ENCODE measurements around the gene ST6GALNAC3.
"Not testable (repeated sequence)": the region's sequence is repeated elsewhere in the genome, so short reads cannot be mapped to it uniquely, and the experiment has no call there.

The ST6GALNAC3 gene

DNA sequence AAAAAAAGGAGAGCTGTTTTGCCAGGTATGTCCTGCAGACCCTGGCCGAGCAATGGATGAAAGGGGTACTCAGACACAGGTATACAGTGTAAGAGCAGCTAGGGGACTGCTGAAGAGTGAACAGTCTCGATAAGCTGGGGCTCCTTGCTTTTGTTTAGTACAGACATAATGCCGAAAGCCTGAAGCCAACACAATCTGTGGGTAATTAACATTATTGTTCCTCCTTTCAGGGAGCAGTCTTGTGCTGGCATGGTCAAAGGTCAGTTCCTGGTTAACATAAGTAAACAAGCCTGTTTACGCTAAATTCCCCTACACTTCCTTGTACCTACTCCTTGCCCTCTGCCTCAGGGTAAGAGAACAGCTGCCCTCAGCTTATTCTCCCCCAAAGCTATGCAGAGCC is 520.5 kb downstream of the ST6GALNAC3 start:
- no peak for DNase-seq

DNA sequence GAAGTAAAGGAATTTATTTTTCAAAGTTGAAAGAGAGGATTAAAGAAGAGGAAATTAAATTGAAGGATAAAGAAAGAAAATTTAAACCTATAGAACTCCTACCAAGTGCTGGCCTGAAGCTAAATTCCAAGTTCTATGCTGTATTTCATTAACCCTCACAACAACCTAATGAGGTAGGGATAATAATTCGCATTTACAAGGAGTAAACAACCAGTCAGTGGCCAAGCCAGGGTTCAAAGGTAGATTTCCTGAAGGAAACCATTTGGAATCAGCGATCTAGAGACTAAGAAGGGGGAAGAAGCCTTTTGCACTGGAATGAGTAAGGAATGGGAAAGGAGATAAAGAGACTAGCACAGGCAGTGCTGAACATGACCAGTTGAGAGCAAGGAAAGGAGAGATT is 526.9 kb downstream of the ST6GALNAC3 start:
- no peak for DNase-seq

DNA sequence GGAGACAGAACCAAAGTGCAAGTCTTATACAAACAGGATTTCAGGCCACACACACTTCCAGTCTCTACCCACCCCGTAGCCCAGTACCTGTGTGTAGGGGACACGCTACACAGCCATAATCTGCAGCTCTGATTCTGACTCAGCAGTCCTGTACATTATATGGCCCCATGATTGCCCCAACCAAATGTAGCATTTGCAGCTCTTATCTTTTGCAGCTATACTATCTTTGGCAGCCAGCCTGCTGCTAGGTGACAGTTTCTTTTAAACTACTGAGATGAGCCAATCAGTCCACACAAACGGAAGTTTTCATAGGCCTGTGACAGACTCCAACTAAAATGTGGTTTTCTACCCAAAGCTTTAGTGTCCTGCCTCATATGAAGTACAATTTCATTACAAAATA is 533.2 kb downstream of the ST6GALNAC3 start:
- no peak for DNase-seq

DNA sequence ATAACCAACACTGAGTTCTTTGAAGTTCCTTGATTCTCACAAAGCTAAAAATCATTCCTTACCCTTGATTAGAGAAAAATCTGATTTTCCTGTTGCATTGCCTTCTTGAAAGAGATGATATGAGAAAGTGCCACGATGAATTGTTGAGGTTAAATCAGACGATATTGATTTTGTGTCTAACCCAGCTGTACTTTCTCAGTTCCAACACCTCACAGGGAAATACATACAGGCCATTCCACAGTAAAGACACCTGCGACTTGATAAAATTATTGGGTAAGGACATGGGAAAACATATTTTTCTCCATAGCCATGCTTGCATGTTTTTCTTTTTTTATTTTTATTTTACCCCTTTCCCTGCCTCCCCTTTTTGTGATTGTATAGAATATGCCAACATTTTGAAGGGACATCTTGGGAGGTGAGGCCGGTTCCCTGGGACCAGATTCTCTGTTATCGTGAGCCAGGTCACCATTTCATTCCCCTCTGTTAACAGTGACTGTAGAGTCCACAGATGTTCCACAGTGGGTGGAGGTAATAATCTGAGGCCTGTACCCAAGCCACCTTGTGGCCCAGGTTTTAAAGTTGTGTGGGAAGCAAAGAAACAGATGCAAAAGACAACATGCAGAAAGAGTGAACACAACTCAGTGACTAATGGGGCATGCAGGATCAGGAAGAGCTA is 537.4 kb downstream of the ST6GALNAC3 start:
- DNase-seq = no peak

DNA sequence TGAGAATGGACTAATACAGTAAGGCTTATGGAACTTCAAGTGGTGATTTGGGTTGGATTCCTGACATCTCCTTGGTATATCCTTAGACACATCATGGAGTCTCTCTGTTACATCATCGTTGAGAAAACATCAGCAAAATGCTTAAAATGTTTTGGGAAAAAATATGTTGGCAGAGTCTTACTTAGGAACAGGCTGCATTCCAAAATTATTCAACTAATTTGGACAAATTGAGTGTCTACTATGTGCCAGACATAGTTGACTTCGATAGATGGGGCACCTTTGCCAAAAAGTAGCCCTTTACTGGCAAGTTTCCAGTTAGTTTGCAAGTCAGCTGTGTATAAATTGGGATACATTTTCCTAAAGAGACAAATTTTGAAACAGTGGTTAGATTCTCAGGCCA is 539.3 kb downstream of the ST6GALNAC3 start:
- no peak for DNase-seq

DNA sequence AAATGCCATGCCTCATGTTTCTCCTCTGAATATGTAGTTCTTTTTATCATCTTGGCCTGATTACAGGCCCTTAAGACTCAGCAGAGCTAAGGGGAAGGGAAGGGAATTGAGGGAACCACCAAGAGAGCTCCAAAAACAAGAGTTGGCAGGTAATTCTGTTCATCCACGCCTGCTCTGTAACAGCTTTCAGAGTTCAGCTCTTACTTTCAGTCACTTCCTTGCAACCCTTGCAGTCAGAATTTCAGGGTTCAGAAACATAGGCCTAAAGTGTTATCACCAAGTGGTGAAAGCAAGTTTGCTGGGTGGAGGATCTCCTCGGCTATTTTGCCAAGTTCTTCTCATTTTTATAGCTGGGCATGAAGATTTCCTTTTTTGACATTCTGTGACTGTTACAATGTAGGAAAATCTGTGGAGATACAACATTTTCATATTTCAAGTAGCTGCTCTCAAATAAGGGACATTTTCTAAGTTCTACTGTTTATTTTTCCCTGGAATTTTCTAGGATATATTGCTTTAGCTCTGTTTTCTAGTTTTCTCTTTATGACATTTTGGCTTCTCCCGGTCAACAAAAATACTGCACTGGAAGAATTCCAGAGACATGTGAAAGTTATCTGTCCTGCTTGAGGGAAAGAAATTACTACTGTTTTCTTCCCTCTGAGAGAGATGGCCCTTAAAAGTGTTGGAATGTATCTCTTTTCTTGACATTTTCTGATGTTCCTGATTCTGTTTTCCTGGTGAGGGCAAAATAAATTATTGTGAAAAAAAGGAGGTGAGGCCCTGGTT is 540.9 kb downstream of the ST6GALNAC3 start:
- DNase-seq = no peak

DNA sequence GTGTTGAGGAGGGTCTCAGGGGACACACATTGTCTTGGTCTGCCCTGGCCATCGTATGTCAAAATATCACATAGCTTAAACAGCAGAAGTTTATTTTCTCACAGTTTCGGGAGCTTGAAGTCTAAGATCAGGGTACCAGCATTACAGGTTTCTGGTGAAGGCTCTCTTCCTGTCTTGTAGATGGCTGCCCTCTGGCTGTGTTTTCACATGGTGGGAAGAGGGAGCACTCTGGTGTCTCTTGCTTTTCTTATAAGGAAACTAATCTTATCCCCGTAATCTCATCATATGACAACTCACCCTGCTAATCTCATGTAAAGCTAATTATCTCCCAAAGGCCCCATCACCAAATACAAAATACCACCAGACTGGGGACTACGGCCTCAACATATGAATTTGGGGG is 545.8 kb downstream of the ST6GALNAC3 start:
- no peak for DNase-seq

DNA sequence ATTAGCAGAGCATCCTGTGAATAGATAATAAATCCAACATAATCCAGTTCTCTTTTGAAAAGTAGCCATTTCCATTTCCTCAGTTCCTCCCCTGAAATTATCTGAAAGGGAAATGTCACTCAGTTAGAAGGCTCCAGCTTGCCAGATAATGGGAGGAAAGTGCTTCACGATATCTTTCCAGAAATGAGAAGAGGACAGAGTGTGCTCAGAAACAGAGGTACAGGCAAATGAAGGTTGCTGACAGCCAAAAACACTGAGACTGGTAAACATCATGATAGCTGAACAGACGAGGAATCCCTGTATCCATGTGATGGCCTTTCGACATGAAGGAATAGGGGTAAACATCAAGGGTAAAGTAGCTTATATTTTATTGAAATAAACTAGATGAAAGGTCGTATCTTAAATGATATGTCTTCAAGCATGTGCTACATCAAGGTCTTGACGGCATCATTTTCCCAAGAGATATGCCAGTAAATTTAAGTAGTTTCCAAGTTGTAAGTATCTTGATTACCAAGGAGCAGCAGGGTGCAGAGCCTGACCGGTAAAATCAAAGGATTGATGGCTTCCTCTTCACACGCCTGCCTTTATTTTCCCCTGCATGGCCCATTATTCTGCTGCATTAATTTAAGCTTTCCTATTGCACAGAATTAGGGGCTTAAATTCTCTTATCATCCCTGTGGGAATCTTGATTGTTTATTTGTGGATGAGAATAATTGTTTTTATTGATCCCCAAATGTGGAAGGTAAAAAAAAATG is 548.4 kb downstream of the ST6GALNAC3 start:
- no peak for DNase-seq

DNA sequence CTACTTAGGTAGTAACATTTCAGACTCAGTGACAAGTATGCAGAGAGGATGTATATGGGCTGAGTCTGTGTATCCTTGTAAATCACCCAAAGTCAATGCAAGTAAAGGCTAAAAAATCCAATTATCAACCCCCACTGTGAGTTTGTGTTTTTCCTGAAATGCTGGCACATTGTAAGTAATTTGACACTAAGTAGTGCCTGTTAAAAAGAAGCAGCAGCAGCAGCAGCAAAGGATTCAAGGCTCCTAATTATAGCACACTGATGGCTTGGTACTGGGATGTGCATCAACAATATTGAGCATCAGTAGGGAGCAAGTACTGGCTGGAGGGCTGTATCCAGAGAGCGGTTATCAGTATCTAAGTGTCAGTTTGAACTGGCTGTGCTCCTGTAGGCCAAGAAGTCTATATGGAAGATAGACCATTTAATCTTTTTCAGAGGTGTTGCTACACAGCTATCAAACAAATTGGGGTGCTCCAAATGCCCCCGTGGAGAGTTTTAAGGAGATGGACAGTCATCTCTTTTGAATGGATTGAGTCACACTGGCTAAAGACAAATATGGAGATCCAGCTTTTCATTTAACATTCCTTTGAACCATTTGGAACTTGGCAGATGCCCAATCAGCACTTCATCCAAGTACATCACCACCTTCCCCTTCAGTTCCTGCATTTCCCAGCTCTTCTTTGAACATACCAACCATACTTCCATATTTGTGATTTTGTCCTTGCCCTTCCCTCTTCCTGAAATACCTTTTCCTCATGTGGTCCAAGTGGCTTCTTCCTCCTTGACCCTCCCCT is 551.5 kb downstream of the ST6GALNAC3 start:
- DNase-seq = no peak

DNA sequence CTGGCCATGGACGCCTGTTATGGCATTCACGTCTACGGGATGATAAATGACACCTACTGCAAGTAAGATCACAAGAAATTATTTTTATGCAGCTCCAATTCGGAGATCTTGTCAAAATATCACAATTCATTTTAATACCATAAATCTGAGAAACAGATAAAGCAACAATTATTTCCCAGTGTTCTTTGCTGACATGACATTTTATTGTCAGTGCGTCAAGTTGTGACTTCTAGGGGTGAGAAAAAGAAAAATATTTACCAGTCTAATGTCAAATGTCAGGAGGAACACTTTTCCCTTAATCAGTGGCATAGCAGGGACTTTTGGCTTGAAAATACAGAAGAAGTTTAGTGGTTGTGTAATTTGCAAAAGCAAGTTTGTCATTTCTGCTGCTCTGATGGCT is 553.0 kb downstream of the ST6GALNAC3 start:
- DNase-seq = no peak

DNA sequence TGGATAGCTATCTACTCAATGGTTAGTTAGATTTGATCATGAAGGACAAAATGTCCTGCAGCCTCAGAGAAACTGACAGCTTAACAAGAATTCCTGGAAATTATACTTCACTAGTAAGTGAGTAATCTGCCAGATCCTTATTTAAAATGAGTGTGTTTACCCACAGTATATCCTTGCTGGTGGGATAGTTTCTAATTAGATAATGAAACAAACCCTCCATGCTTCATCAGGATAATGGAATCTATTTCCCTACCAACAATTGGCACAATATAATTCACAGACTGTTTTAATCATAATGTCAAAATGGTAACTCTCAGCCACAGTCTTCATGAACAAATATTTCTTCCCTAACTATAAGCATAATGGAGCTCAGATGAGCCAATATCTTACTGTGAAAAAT is 553.4 kb downstream of the ST6GALNAC3 start:
- no peak for DNase-seq

DNA sequence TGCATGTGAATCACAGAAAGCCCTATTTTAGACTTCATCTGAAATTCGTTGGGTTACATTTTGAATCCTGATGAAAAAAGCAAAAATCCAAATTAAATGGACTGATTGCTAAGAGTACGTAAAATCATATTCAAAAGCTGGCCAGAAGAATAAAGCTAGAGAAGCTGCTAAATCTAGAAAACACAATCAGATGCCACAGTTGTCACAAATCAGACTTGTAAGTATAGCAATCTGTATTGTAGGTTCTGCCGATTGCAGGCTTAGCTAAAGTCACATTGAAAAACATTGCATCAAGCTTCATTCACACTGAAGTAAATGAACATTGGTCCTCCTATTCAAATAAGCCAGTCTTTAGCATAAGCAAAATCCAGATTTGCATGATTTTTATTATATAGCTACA is 557.6 kb downstream of the ST6GALNAC3 start:
- no peak for DNase-seq

DNA sequence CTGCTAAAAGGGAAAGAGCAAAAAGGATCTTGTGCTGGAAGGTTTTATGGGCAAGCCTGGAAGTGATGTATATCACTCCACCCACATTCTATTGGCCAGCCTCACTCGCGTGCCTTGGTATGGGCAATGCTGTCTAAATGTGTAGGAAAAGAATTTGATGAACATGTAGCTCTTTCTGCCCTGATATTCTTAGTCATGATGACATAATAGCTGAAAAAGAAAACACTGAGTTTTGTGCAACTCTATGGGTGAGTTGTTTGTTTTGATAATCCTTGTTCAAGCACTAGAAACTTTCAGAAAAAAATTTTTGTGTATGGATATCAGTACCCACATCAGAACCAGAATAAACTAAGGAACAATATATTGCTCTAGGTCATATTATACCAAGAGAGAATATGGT is 561.2 kb downstream of the ST6GALNAC3 start:
- DNase-seq = no peak

DNA sequence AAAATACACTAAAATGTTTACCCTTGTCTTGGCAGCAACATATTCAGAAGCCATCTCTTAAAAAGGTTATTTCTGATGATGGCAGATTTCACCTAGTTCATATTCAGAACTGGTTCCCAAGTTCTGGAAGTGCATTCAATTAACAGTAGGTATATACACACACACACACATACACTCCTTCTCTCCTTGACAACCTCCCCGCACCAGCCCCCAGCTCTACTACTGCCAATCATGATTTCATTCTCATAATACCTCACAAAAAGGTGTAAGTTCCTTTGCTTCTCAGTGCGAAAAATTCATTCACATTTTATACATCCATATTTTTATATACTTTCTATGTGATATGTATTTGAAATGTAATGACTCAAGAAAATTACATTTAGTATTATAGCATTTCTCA is 564.6 kb downstream of the ST6GALNAC3 start:
- no peak for DNase-seq

DNA sequence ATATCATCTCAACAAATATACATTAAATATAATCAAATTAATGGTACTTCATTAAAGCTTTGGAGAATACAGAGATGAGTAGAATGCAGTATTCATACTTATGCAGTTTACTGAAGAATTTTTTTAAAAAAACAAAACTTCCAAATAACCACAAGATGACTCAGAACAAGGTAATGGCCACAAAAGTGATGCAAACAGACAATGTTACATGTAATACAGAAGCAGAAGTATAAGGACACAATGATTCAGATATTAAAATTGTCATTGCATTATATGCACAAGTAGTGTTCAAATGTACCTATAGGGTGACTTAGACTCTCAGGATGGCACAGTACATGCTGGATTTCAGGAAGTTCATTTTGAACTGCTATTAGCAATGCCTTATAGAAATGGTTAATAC is 565.5 kb downstream of the ST6GALNAC3 start:
- no peak for DNase-seq

DNA sequence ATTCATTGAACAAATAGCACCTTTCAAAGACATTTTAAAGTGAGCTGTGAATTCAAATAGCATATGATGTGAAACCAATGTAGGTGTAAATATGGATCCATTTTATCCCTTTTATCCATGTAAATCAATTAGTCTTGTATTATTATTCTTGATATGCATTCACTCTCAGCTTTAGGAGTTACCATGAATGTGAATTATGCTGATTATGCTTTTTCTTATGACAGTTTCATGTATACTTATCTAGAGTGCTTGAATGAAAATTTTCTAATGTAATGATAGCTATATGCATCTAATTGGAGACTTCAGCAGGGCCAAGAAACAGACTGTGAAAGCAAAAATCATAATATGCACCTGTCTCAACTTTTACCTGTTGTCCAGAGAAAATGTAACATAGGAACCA is 566.2 kb downstream of the ST6GALNAC3 start:
- DNase-seq = no peak

DNA sequence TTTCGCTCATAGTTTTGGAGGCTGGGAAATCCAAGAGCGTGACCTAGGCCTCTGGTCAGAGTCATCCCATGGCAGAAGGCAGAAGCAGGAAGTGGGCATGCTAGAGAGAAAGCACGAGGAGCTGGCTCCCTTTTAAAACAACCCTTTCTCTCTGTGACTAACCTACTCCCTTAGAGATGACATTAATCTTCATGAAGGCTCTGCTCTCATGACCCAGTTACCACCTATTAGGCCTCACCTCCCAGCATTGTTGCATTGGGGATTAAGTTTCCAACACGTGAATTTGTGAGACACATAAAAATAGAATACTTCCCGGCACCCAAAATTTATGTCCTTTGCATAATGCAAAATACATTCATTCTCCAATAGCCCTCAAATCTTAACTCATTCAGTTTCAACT is 569.6 kb downstream of the ST6GALNAC3 start:
- no peak for DNase-seq

DNA sequence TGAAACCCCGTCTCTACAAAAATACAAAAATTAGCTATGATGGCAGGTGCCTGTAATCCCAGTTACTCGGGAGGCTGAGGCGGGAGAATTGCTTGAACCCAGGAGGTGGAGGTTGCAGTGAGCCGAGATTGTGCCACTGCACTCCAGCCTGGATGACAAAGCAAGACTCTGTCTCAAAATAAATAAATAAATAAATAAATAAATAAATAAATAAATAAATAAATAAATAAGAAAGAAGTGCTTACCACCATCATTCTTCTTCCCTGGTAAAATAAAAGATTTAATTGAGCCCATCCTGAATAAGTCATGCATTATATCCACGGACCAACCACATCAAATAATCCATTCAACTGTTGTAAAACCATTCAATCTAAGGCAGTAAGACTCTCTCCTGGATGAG is 578.3 kb downstream of the ST6GALNAC3 start:
- not testable (repeated sequence) for DNase-seq

DNA sequence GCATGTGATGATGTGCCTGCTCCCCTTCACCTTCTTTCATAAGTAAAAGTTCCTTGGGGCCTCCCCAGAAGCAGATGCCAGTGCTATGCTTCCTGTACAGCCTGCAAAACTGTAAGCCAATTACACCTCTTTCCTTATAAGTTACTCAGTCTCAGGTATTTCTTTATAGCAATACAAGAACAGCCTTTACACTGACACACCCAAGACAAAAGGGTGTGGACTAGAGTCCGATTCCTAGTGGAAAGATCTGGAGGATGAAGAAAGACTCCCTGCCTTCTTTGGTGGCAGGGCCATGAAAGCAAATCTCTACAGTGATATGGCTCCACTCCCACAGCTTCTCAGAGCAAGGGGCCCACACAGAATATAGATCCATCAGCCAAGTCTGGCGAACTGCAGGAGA is 583.1 kb downstream of the ST6GALNAC3 start:
- DNase-seq = no peak

DNA sequence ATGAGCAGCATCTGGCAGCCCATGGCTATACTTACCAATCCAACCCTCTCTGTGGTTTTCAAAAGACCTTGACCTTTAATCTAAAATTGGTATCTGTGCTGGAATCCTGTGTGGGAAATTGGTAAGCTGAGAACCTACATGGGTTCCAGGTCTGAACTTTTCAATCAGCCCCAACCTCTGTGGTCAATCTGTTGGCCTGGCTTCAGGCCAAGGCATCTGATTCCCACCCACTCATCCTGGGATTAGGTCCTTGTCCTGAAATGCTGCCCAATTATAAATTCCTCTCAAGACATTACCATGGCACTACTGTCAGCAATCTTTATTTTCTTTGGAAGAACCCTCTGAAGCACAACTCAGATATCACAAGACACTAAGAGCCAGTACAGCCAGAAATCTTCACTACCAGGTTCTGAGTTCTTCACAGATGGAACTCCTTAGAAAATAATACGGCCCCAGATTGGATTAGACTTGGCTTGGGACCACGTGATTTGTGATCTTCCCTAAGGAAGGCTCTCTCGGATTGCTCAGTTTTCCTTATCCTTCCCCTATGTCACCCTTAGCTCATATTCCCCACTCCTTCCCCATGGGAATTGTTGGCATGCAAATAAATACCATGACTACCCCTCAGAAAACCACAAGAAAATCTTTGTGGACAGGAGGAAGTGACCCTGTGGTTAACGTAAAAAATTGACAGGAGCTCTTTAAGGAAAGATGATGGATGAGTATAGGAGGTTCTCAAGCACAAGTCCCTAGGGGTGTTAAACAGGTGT is 584.8 kb downstream of the ST6GALNAC3 start:
- DNase-seq = no peak

DNA sequence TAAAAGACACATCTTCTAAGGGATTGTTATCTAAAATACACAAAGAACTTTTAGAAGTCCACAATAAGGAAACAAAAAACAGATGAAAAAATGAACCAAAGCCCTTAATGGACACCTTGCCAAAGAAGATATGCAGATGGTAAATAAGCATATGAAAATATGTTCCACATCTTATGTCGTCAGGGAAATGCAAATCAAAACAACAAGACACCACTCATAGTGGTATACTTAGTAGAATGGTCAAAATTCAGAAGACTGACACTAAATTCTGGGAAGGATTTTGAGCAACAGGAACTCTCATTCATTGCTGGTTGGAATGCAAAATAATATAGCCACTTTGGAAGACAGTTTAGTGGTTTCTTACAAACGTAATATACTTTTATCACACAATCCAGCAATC is 587.0 kb downstream of the ST6GALNAC3 start:
- DNase-seq = no peak

DNA sequence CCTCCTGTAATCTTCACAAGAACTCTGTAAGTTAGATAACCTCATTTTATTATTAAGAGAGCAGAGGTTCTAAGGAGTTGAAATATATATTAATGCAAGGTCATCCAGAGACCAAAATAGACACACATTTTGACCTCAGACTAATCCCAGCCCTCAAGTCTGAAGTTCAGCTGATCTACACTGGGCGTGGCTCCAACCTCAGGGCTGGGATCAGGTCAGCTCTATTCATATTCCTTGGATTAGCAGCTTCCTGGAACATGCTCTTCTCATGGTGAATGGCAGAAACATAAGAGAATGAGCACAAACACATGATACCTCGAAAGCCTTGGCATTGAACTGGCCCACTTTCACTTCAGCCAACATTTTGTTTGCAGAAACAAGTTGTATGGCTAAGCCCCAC is 592.0 kb downstream of the ST6GALNAC3 start:
- DNase-seq = no peak
